HG03432 (cell line): ENCODE results near the gene YPEL3.
A peak's percentile ranks its signal among the peaks of the same experiment; 100 is the strongest.

Experiments used
- ATAC-seq: cut with Tn5 transposase; IDR thresholded peaks from one replicate; pipeline ENCODE4 v1.9.1; 2021; ENCODE audit warnings: mild to moderate bottlenecking, moderate library complexity; ENCODE audit not compliant: unreplicated experiment

Gene YPEL3

DNA sequence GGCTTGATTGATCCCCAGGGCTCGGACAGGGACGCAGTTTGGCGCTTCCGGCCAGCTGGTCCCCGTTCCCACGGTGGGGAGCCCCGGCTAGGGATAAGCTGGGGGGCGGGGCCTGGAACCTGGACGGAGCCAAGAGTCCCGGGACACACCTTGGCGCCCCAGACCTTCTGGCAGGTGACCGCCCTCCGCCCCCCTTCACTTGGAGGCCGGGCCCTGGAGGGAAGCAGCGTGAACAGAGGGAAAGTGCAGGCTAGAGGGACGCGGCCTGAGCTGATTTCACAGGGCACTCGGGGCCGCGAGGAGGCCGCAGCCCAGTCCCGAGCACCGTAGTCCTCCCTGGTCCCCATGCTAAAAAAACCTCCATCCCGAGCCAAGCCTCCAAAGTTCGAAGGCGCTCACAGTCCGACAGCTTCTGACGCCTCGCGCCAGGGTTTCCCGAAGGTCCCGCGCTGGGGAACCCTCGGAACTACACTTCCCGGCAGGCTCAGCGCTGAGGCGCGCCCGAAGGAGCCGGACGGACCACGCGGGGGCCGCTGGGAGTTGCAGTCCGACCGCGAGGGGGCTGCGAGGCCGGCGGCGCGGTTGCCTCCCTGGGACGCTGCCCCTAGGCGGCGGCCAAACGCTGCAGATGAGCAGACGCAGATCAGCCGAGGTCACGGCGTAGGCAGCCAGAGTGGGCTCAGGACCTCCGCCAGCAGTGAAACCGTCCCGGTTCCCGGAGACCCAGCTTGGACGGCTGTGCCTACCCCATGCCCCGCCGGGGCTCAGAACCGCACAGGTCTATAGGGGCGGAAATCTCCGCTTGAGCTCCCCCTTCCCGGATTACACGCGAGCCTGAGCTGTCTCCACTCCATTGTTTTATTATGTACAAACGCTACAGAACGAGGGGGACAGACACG is 4.3 kb downstream of the YPEL3 start, which contains the start of gene TBX6:
Gene TBX6 (minus strand): TSS at position 451 of the 899 bp plus-strand sequence. CDS start 731 bp downstream, outside the sequence.
- ATAC-seq: peak; percentile 68

DNA sequence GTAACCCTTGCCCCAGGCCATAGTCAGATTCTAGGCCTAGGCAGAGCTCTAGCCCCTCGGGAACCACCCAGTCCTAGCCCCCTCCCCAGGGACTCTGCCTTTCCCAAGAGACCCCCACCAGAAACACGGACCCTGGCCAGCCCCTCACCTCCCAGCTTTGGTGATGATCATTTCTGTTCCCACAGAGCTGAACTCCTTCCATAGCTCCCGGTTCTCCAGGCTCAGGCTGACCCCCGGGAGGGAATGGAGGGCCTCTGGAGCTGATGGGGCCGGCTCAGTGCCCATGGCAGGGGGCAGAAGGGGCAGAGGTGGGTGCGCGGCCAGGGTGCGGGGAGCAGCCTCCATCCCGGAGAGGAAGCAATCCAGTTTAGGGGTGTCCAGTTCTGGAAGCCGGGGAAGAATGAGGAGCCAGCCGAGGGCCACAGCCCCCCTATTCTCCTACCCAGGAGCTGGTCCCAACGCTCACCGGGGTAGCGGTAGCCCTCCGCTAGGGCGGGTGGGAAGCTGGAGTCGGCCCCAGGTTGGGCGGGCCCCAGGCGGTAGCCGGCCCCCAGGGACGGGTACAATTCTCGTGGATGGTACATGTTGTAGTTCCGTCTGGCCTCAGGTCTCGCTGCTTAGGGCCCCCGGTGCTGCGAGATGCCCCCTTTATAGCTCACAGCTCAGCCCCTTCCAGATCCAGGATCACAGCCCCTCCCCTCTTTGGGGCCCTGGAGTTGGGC is 5.2 kb downstream of the YPEL3 start:
- no peak for ATAC-seq

- ATAC-seq: no peak
These were observed 7.0 kb downstream of the YPEL3 start for GRCh38 chr16:30088832-30089624.

GRCh38 chr16:30088237-30088831 is 7.7 kb downstream of the YPEL3 start:
- ATAC-seq: no peak

DNA sequence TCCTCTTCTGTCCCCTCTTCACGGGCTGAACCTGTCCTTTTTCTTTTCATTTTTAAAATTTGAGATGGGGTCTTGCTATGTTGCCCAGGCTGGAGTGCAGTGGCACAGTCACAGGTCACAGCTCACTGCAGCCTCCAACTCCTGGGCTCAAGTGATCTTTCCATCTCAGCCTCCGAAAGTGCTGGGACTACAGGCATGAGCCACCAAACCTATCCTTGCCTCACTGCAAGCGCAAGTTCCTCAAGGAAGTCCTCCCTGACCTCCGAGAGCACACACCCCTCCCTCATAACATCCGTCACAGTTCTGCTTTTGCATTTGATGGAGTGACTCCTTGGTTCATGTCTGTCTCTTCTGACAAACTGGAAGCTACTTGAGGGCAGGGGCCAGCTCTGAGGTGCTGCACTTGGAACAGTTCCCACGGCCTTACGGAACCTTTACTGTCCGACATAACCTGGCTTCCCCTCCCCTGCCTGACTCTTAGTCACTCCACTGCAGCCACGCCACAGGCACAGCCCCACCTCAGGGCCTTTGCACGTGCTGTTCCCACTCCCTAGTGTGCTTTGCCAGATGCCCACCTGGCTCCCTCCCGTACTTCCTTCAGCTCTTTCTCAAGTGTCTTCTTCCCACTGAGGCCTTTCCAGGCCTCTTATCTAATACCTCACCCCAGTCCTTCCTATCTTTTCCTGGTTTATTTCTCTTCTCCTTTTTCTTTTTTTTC is 8.7 kb downstream of the YPEL3 start:
- ATAC-seq: no peak

- ATAC-seq: no peak
These were observed 9.5 kb downstream of the YPEL3 start for GRCh38 chr16:30086291-30087140.

DNA sequence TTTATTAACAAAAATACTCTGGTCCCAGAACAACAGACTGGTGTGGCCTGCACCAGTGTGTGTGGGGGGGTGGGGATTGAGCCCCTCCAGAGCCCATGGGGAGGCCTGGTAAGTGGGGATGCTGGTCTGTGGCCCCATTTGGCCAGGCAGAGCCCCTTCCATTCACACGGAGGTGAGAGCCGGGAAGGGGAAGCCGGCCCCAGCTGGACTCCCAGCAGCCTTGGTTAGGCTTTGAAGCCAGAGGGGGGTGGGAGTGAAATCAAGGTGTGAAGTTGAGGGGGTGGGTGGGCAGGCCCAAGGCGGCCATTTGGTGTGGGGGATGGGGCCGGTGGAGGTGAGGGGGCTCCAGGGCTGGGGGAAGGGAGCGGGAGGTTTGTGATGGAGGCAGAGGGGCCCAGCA is 10.2 kb downstream of the YPEL3 start:
- no peak for ATAC-seq

GRCh38 chr16:30085247-30085646 is 10.8 kb downstream of the YPEL3 start:
- ATAC-seq: no peak

GRCh38 chr16:30084816-30085159 is 11.2 kb downstream of the YPEL3 start:
- no peak for ATAC-seq

DNA sequence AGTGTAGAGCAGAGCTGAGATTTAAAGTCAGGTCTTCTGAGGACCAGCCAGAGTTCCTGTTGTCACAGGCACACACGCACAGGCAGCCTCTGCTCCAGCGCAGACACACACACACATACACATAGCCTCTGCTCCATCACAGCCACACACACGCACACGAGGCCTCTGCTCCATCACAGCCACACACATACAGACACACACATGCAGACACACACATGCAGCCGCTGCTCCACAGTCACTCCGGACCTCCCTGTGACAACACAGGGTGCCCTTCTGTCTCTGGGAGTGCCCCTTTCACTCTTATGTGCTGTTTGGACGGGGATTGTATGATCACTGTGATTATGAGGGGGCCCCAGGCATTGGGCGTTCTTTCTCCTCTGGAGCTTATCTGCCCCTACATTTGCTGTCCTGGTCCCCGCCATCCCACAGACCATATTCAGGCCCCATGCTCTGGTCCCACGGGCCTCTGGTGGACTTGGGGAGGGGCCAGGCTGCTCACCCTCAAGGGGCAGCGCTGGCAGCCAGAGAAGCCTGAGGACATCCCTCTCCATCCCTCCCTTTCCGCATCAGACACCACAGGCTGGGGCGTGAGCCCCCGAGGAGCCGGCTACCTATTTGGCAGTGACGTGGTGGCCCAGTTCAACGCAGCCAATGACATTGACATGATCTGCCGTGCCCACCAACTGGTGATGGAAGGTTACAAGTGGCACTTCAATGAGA is 11.8 kb downstream of the YPEL3 start:
- ATAC-seq: no peak

DNA sequence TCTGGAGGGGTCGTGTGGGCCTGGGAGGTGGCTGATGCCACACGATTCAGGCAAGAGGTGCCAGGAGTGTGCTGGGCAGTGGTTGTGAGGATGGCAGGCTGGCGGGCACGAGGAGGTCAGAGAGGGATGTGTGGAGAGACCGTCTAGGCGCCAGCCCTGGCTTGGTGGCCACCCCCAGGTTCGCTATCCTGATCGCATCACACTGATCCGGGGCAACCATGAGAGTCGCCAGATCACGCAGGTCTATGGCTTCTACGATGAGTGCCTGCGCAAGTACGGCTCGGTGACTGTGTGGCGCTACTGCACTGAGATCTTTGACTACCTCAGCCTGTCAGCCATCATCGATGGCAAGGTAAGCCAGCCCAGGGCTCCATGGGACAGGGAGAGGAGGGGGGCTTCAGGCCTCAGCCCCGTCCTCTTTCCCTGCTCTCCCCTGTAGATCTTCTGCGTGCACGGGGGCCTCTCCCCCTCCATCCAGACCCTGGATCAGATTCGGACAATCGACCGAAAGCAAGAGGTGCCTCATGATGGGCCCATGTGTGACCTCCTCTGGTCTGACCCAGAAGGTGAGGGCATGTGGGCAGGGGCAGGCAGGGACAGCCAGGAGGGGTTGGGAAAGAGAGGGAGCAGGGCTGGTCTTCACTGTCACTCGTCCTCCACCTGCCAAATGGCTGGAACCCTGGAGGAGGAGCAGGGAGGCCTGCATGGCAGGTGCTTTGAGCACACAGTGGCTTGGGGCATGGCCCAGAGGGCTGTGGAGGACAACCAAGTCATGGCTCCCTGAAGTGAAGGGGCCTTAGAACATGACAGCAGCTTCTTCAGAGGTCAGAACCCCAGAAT is 12.6 kb downstream of the YPEL3 start:
- ATAC-seq: no peak

DNA sequence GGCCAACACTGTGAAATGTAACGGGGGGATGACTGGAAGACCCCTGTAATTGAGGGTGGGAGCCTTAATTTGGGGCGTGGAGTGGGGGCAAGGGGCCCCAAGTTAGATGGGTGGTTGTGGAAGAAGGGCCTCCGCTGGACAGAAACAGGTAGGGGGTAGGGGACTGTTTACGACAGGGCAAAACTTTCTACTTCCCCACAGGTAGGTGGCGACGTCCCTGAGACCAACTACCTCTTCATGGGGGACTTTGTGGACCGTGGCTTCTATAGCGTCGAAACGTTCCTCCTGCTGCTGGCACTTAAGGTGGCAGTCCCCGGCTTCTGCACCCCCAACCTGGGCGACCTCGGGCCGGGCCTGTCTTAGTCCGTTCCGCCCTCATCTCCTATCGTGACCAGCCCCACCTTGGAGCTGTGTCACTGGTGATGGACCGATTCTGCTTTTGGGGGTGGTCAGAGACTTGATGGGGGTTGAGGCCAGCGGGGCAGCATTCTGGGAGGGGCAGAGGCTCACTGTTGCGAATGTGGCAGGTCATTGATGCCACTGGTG is 13.4 kb downstream of the YPEL3 start:
- no peak for ATAC-seq

DNA sequence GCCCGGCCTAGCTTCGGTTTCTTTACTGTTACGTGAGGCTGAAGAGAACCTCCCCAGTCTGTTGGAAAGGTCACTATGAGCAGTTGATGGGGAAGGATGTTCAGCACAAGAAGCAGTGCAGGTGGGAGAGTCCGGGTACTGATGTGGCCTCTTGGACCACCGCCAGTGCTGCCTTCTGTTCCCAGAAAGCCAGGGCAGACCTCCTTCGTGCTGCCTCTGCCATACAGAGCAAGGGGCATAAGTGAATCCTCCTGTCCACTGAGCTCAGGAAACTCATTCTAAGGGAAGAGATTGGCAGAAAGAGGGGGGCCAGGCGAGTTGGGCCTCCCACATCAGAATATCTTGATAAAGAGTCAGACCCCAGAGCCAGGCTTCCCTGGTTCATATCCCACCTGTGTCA is 16.5 kb downstream of the YPEL3 start:
- no peak for ATAC-seq

GRCh38 chr16:30078744-30079143 is 17.3 kb downstream of the YPEL3 start:
- ATAC-seq: no peak

GRCh38 chr16:30077656-30078055 is 18.4 kb downstream of the YPEL3 start:
- no peak for ATAC-seq

- ATAC-seq: peak; percentile 30
These were observed 19.7 kb downstream of the YPEL3 start for GRCh38 chr16:30076276-30076791.
